H1 (cell line): ENCODE measurements around the gene PLA2G15. TPM values are rescaled to one million over a fixed set of nuclear protein-coding genes. Genes with fewer than 3 reads are reported as not detected.

Experiments used
- CTCF ChIA-PET: fragments of 300-600 bp; sonication (Branson Sonifier 250); formaldehyde crosslinking; loops from one replicate; lab custom pipeline; 2021; ENCODE audit not compliant: partially characterized antibody; lab: Charles Lee
- POLR2A ChIA-PET: fragments of 300-600 bp; sonication (Branson Sonifier 250); formaldehyde crosslinking; loops from one replicate; lab custom pipeline; 2021; ENCODE audit warnings: inconsistent platforms; ENCODE audit not compliant: partially characterized antibody; lab: Charles Lee
- DNase-seq, 2 experiments: peaks; one replicate each; pipeline versions ENCODE4 v3.0.0 to v3.0.0-alpha.2; 2010 to 2022; ENCODE audit warnings: low spot score in 2 of 2, low read depth in 1 of 2, mixed read lengths in 1 of 2
- FAIRE-seq: peaks from 2 replicates; lab custom pipeline; 2011; peaks lifted over from hg19 to GRCh38; lab: Jason Lieb, UNC
- H2AFZ ChIP-seq: 2 replicates; pipeline ENCODE4 v1.8.1; 2012; ENCODE audit warnings: low read length, inconsistent platforms
- H2AK5ac ChIP-seq: 2 replicates; pipeline ENCODE4 v1.6.1; 2013; ENCODE audit warnings: low read depth, low read length
- H2BK120ac ChIP-seq: replicated peaks from 2 replicates; pipeline ENCODE3; 2013; ENCODE audit warnings: low read depth, low read length, inconsistent platforms
- H2BK12ac ChIP-seq: 2 replicates; pipeline ENCODE4 v1.6.1; 2013; ENCODE audit warnings: low read depth, low read length
- H2BK15ac ChIP-seq: 2 replicates; pipeline ENCODE4 v1.6.1; 2013; ENCODE audit warnings: low read length
- H2BK20ac ChIP-seq: 2 replicates; pipeline ENCODE4 v1.6.1; 2013; ENCODE audit warnings: low read length
- H2BK5ac ChIP-seq: 2 replicates; pipeline ENCODE4 v1.6.1; 2013; ENCODE audit warnings: low read depth, low read length
- H3K14ac ChIP-seq: 2 replicates; pipeline ENCODE4 v1.6.1; 2013; ENCODE audit warnings: inconsistent platforms; ENCODE audit not compliant: insufficient read length
- H3K18ac ChIP-seq: 2 replicates; pipeline ENCODE4 v1.6.1; 2013; ENCODE audit warnings: low read length; ENCODE audit errors: extremely low read depth
- H3K23ac ChIP-seq: 2 replicates; pipeline ENCODE4 v1.6.1; 2013; ENCODE audit warnings: inconsistent platforms; ENCODE audit not compliant: insufficient read length
- H3K23me2 ChIP-seq: 2 replicates; pipeline ENCODE4 v1.6.1; 2013; ENCODE audit warnings: low read depth, low read length
- H3K27ac ChIP-seq: 2 replicates; pipeline ENCODE4 v1.6.1; 2011; ENCODE audit warnings: low read depth, low read length, inconsistent platforms
- H3K27me3 ChIP-seq, 4 experiments: replicated peaks in 1 of 4; 1 replicate in 1 of 4; 2 replicates in 3 of 4; pipeline versions ENCODE4 v1.6.1 to v1.8.1; 2011 to 2013; ENCODE audit warnings: low read length in 3 of 4, mild to moderate bottlenecking in 3 of 4, inconsistent platforms in 2 of 4, mixed read lengths in 2 of 4, moderate library complexity in 1 of 4; ENCODE audit not compliant: control insufficient read depth in 3 of 4, insufficient read depth in 3 of 4; ENCODE audit errors: extremely low read depth in 1 of 4
- H3K36me3 ChIP-seq, 4 experiments: 2 replicates each; pipeline versions ENCODE4 v1.6.1 to v1.8.1; 2011 to 2013; ENCODE audit warnings: mild to moderate bottlenecking in 4 of 4, low read length in 3 of 4, moderate library complexity in 2 of 4, control low read depth in 1 of 4, inconsistent platforms in 1 of 4; ENCODE audit not compliant: insufficient read depth in 4 of 4, control insufficient read depth in 2 of 4
- H3K4ac ChIP-seq: replicated peaks from 2 replicates; pipeline ENCODE3; 2013; ENCODE audit warnings: low read length, low read depth, mixed read lengths, inconsistent platforms; ENCODE audit not compliant: insufficient read length
- H3K4me1 ChIP-seq, 4 experiments: replicated peaks in 1 of 4; 1 replicate in 1 of 4; 2 replicates in 3 of 4; pipeline versions ENCODE4 v1.6.1 to v1.8.1; 2011 to 2013; ENCODE audit warnings: low read length in 3 of 4, inconsistent platforms in 2 of 4, mixed read lengths in 1 of 4; ENCODE audit not compliant: insufficient read depth in 4 of 4, control insufficient read depth in 3 of 4
- H3K4me2 ChIP-seq, 2 experiments: 2 replicates each; pipeline versions ENCODE4 v1.6.1 to v1.8.1; 2011 to 2013; ENCODE audit warnings: low read depth in 2 of 2, low read length in 2 of 2, control low read depth in 1 of 2, inconsistent platforms in 1 of 2, mild to moderate bottlenecking in 1 of 2; ENCODE audit not compliant: insufficient read depth in 1 of 2
- H3K4me3 ChIP-seq, 4 experiments: fragments of 200-600, 300-600 bp in 1 of 4; sonication (generic), shearing (Covaris generic), sonication (Bioruptor Twin) in 1 of 4; 2 replicates each; pipeline versions ENCODE4 v1.5.1 to v1.8.1; 2011 to 2016; ENCODE audit warnings: low read length in 4 of 4, low read depth in 3 of 4, control low read depth in 2 of 4, inconsistent platforms in 2 of 4, mild to moderate bottlenecking in 2 of 4, mixed read lengths in 1 of 4, moderate library complexity in 1 of 4; ENCODE audit not compliant: insufficient read depth in 2 of 4; ENCODE audit errors: extremely low read depth in 1 of 4
- H3K56ac ChIP-seq: replicated peaks from 2 replicates; pipeline ENCODE3; 2013; ENCODE audit warnings: low read depth, mild to moderate bottlenecking, mixed read lengths, low read length, inconsistent platforms; ENCODE audit not compliant: insufficient read length
- H3K79me1 ChIP-seq: 2 replicates; pipeline ENCODE4 v1.6.1; 2013; ENCODE audit warnings: low read depth, low read length, control low read depth
- H3K79me2 ChIP-seq, 2 experiments: 2 replicates each; pipeline versions ENCODE4 v1.6.1 to v1.8.1; 2012 to 2013; ENCODE audit warnings: low read length in 2 of 2, mild to moderate bottlenecking in 2 of 2, inconsistent platforms in 1 of 2; ENCODE audit not compliant: insufficient read depth in 2 of 2, control insufficient read depth in 1 of 2
- H3K9ac ChIP-seq, 4 experiments: replicated peaks in 1 of 4; 1 replicate in 1 of 4; 2 replicates in 3 of 4; pipeline versions ENCODE4 v1.6.1 to v1.8.1; 2011 to 2013; ENCODE audit warnings: low read depth in 3 of 4, low read length in 3 of 4, control low read depth in 2 of 4, mild to moderate bottlenecking in 2 of 4, moderate library complexity in 2 of 4, inconsistent platforms in 1 of 4; ENCODE audit errors: extremely low read depth in 1 of 4
- H3K9me3 ChIP-seq, 2 experiments: 2 replicates each; pipeline versions ENCODE4 v1.6.1 to v1.8.1; 2012 to 2013; ENCODE audit warnings: mild to moderate bottlenecking in 2 of 2, moderate library complexity in 2 of 2, control low read depth in 1 of 2, inconsistent platforms in 1 of 2, low read depth in 1 of 2, low read length in 1 of 2, mixed read lengths in 1 of 2; ENCODE audit not compliant: insufficient read depth in 2 of 2
- H4K20me1 ChIP-seq, 2 experiments: replicated peaks in 1 of 2; 2 replicates each; pipeline versions ENCODE3 to v1.8.1; 2011 to 2013; ENCODE audit warnings: inconsistent platforms in 2 of 2, low read length in 2 of 2, mild to moderate bottlenecking in 1 of 2; ENCODE audit not compliant: insufficient read depth in 2 of 2, control insufficient read depth in 1 of 2
- H4K5ac ChIP-seq: 2 replicates; pipeline ENCODE4 v1.6.1; 2013; ENCODE audit warnings: low read length, low read depth, mixed read lengths, inconsistent platforms; ENCODE audit not compliant: insufficient read length
- H4K8ac ChIP-seq: 2 replicates; pipeline ENCODE4 v1.8.0; 2013; ENCODE audit warnings: mild to moderate bottlenecking, moderate library complexity, low read length, inconsistent platforms; ENCODE audit not compliant: insufficient read depth; ENCODE audit errors: extremely low read depth
- H4K91ac ChIP-seq: replicated peaks from 2 replicates; pipeline ENCODE3; 2013; ENCODE audit warnings: low read length, mixed read lengths, inconsistent platforms; ENCODE audit not compliant: insufficient read length
- CBX8 ChIP-seq: fragments of 300-800, 300-1000 bp; sonication (generic); IDR thresholded peaks from 2 replicates; pipeline ENCODE4 v1.7.1; 2016; ENCODE audit warnings: low read depth, low read length, borderline replicate concordance
- CHD2 ChIP-seq: IDR thresholded peaks from 2 replicates; pipeline ENCODE4 v1.6.1; 2012; ENCODE audit warnings: low read length, improper control_type of control experiment
- CREB1 ChIP-seq: IDR thresholded peaks from 2 replicates; pipeline ENCODE4 v1.6.1; 2012; ENCODE audit warnings: inconsistent platforms
- CTBP2 ChIP-seq: IDR thresholded peaks from 2 replicates; pipeline ENCODE4 v1.7.0; 2011; ENCODE audit warnings: borderline replicate concordance, mild to moderate bottlenecking, moderate library complexity, mixed read lengths, low read length; ENCODE audit not compliant: insufficient read depth, insufficient read length
- EGR1 ChIP-seq: IDR thresholded peaks from 2 replicates; pipeline ENCODE4 v1.6.1; 2011; ENCODE audit warnings: low read depth, low read length, borderline replicate concordance
- EZH2 ChIP-seq: fragments of 200-600 bp; sonication (generic); IDR thresholded peaks from 2 replicates; pipeline ENCODE4 v1.7.1; 2012; ENCODE audit warnings: low read depth, mild to moderate bottlenecking, moderate library complexity, low read length, inconsistent platforms; ENCODE audit not compliant: severe bottlenecking
- JUND ChIP-seq: IDR thresholded peaks from 2 replicates; pipeline ENCODE4 v1.6.1; 2011; ENCODE audit warnings: mild to moderate bottlenecking, improper control_type of control experiment, low read length
- SRF ChIP-seq: IDR thresholded peaks from 2 replicates; pipeline ENCODE4 v1.6.1; 2011; ENCODE audit warnings: mild to moderate bottlenecking, low read depth, low read length, moderate library complexity
- TBP ChIP-seq: IDR thresholded peaks from 2 replicates; pipeline ENCODE4 v1.6.1; 2011; ENCODE audit warnings: low read depth, low read length, improper control_type of control experiment
- USF2 ChIP-seq: IDR thresholded peaks from 2 replicates; pipeline ENCODE4 v1.6.1; 2011; ENCODE audit warnings: low read length, improper control_type of control experiment
- ZNF274 ChIP-seq: IDR thresholded peaks from 2 replicates; pipeline ENCODE4 v1.7.0; 2012; ENCODE audit warnings: low read length, borderline replicate concordance; ENCODE audit errors: extremely low read depth
- WGBS, 2 experiments: shearing (Covaris generic) in 1 of 2; methylation state at CpG; one replicate each; pipeline versions ENCODE4 v1.1.6 to v1.1.7; 2013 to 2015; ENCODE audit warnings: low lambda C conversion rate in 2 of 2, mixed read lengths in 2 of 2, inconsistent platforms in 1 of 2, low coverage in 1 of 2, missing lambda C conversion rate in 1 of 2; ENCODE audit not compliant: insufficient replicate concordance in 2 of 2, insufficient coverage in 1 of 2, insufficient read length in 1 of 2; ENCODE audit errors: extremely low coverage in 1 of 2, missing lambda C conversion rate in 1 of 2; 5-methylcytosine and 5-hydroxymethylcytosine counted together
- polyA plus RNA-seq, 7 experiments: library from polyadenylated mRNA; depleted of rRNA in 3 of 7; stranded (reverse) in 5 of 7; unstranded in 2 of 7; fragments of >200 nt in 5 of 7; fragments of 200-250 nt in 2 of 7; gene quantifications; 1 replicate in 5 of 7; 2 replicates in 1 of 7; 4 replicates in 1 of 7; pipeline versions ENCODE4 v1.2.1 to v1.2.3, GENCODE V29; 2011 to 2013; ENCODE audit warnings: missing spikeins in 2 of 7, mixed read lengths in 2 of 7
- total RNA-seq: library from RNA; stranded (reverse); fragmentation: NEBNext Ultra II Directional; extraction: Animal tissue kit (Norgen Biotek cat#: 25700); gene quantifications from 2 replicates; pipeline ENCODE4 v1.2.1, GENCODE V29; 2021
- TF ChIP-seq, protein P1 (sequence below): IDR thresholded peaks from 2 replicates; pipeline ENCODE4 v1.6.1; 2012; ENCODE audit warnings: inconsistent platforms

Gene PLA2G15
- total and polyA plus RNA-seq, 2 of the 8 experiments (the other 6 are each of a cell fraction or from before 2014, with no cell fraction given): 11.2 to 12.0 TPM

DNA sequence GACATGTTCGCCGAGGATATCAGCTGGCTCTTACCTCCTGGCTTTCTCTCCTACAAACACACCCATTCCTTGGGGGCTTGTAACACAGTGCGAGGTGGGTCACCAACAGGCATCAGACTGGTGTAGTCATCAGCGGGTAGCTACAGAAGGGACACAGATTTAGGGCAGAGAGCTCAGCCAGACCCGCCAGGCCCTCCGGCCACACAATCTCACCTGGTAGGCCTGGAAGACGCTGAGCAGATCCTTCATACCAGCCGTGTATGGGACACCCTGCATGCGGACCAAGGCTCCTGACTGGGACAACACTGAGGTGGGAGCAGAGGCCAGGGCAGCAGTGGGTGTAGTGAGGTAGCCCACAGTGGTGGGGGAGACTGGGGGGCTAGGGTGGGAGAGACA, 15.0 kb upstream of the PLA2G15 start:
- no peak overlapping the region for H2BK15ac ChIP-seq
- no peak overlapping the region for H3K4ac ChIP-seq
- H3K23ac ChIP-seq: no peak overlapping the region
- FAIRE-seq (no peak), DNase-seq (no peak)
- no peak overlapping the region for H4K91ac ChIP-seq
- H3K79me1 ChIP-seq: peaks cover 5% of the 10 kb centered on the region; the same call in 1 of the 2 replicates
- TF ChIP-seq CHD2: no peak
- TF ChIP-seq EGR1: no peak
- no peak for TF ChIP-seq EZH2
- TF ChIP-seq SRF: no peak
- no peak for TF ChIP-seq TBP
- no peak for TF ChIP-seq ZNF274
- TF ChIP-seq, protein P1, sequence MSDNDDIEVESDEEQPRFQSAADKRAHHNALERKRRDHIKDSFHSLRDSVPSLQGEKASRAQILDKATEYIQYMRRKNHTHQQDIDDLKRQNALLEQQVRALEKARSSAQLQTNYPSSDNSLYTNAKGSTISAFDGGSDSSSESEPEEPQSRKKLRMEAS: no peak
- TF ChIP-seq USF2: no peak
- no peak for TF ChIP-seq CREB1
- TF ChIP-seq CTBP2: no peak
- TF ChIP-seq JUND: no peak
- TF ChIP-seq CBX8: no peak
- WGBS, 2 experiments: 94% methylated on average over 7 of the region's 9 CpGs; no CpG with 5 or more reads in 1 of the 2 experiments
- no peak overlapping the region for H3K56ac ChIP-seq
- peaks cover 5 to 19% of the 10 kb centered on the region in 2 experiments for H3K79me2 ChIP-seq
- ChIA-PET CTCF (interaction anchor here (0.6 to 5.6 kb wide), 34 partner anchors 10 to 236 kb away, joined by 3 to 68 read pairs (median 3); partner anchors contain the start of genes DPEP2NB and NFATC3), POLR2A (interaction anchor here (0.7 to 4.4 kb wide), 7 partner anchors 15 to 207 kb away, joined by 3 to 20 read pairs (median 4); partner anchors contain the start of genes DUS2 and NFATC3)
- H3K23me2 ChIP-seq: peaks cover 5% of the 10 kb centered on the region
- no peak overlapping the region for H2BK5ac ChIP-seq
- no peak overlapping the region for H2AFZ ChIP-seq
- H4K8ac ChIP-seq: no peak overlapping the region; the same call in 1 of the 2 replicates
- no peak overlapping the region for H3K18ac ChIP-seq
- no peak overlapping the region for H3K4me2 ChIP-seq
- H3K14ac ChIP-seq: no peak overlapping the region
- no peaks in the 10 kb centered on the region for H3K9me3 ChIP-seq
- H3K27me3 ChIP-seq: no peaks in the 10 kb centered on the region
- H3K4me1 ChIP-seq: peaks cover 0 to 19% (median 12%) of the 10 kb centered on the region in 4 experiments; a peak in 5 of 7 replicates
- H4K20me1 ChIP-seq: peaks cover 21 to 33% of the 10 kb centered on the region in 2 experiments
- H2AK5ac ChIP-seq: no peak overlapping the region
- H3K36me3 ChIP-seq: peaks cover 9 to 40% (median 29%) of the 10 kb centered on the region in 4 experiments
- no peak overlapping the region for H2BK120ac ChIP-seq
- H3K9ac ChIP-seq: no peak overlapping the region
- no peak overlapping the region for H3K27ac ChIP-seq
- H2BK12ac ChIP-seq: no peak overlapping the region
- no peak overlapping the region for H2BK20ac ChIP-seq
- no peak overlapping the region for H4K5ac ChIP-seq
- H3K4me3 ChIP-seq: no peak overlapping the region
